HG03378 (cell line): ENCODE measurements around the gene BRI3BP.
"Not testable (repeated sequence)": the region's sequence is repeated elsewhere in the genome, so short reads cannot be mapped to it uniquely, and the experiment has no call there.

Experiments used
- ATAC-seq: cut with Tn5 transposase; IDR thresholded peaks from one replicate; pipeline ENCODE4 v1.9.1; 2021; ENCODE audit warnings: mild to moderate bottlenecking, moderate library complexity; ENCODE audit not compliant: unreplicated experiment

Gene BRI3BP

DNA sequence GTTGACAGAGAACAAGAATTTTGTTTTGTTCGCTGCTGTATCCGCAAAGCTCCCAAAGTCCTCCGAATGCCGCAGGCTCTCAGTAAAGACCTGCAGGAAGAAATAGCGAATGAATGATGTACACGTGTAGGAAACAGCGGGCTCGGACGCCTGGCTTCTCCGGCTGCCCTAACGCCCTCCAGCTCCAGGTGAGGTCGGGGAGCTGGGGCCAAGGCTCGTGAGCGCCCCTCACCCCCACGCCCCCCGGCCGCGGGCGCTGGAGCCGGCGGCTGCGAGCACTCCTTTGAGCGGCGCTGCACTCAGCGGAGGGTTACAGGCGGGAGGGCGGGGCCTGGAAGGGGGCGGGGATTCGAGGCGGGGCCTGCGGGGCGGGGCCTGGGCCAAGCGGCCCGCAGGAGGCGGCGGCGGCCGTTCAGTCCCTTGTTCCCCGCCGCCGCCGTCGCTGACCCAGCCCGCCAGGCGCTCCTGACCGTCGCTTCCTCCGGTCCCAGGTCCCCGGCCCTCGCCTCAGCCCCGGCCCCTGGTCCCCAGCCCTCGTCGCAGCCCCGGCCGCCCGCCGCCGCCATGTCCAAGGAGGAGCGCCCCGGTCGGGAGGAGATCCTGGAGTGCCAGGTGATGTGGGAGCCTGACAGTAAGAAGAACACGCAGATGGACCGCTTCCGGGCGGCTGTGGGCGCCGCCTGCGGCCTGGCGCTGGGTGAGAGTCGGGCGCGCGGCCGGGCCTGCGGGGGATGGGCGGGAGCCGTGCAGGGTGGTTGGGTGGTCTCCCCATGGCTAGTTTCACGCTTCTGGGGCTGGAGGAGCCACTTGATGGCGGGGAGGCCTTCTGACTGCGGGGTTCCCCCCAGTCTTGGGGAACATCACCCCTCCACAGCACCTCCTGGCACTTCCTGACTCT, 71.8 kb downstream of the BRI3BP start, which contains the start of gene AACS:
TSS of gene AACS (plus strand) at position 415 of the 898 bp plus-strand sequence. CDS start at position 565, 150 bp downstream.
- ATAC-seq = peak; percentile 60

- peak; percentile 27 for ATAC-seq
Observed at GRCh38 chr12:125065919-125066570, 72.6 kb downstream of the BRI3BP start.

DNA sequence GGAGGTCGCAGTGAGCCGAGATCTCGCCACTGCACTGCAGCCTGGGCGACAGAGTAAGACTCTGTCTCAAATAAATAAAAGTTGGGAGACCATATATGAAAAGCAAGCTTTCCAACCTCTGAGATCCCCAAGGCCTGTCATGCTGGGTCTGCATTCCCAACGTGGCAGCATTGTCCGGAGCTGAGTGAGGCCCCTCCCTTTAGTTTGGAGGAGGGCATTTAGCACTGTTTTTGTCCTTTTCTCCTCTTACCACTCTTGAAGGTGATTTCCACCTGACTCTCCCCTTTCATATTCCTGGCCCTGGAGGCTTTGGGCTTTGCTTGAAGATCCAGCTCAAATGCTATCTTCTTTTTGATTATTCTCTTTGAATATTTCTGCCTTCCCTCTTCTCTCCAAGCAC, 74.9 kb downstream of the BRI3BP start:
- ATAC-seq = no peak

DNA sequence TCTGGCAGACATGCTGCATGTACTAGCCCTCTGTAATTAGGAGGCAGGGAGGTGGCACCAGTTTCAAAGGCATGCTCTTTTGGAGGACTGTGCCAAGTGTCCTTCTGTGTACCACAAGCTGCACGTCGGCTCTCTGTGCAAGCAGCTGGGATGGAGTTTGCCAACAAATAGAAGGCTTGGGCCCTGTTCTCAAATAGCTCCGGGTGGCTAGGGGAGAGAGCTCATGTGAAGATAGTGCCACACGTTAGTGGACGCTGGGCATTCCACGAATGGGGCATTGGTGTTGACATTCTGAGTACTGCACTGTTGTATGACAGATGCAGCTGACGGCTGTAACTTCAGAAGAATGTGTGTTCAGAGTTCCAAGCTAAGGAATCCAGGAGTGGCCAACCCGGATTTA, 76.2 kb downstream of the BRI3BP start:
- ATAC-seq = no peak

GRCh38 chr12:125070112-125070511, 76.7 kb downstream of the BRI3BP start:
- no peak for ATAC-seq

- no peak for ATAC-seq
Observed at GRCh38 chr12:125070661-125071390, 77.4 kb downstream of the BRI3BP start.

GRCh38 chr12:125071456-125071855, 78.0 kb downstream of the BRI3BP start:
- ATAC-seq = no peak

DNA sequence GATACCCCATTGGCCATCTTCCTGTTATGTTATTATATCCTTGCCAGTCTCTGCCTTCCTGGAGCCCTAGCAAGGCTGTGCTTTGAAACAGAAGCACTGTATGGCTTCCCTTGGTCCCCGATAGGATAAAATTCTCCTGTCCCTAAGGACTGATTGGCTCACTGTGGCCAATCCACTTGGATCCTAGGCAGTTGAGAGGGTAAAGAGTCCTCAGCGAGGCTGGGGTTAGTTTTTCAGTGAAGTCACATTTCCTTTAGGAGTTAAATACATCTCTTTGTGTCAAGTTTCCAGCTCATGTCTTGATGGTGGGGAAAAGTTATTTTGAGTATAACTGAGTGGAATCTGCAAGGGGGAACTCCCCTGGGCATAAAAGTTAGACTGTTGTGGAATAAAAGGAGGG, 79.1 kb downstream of the BRI3BP start:
- no peak for ATAC-seq

- ATAC-seq = not testable (repeated sequence)
Observed at GRCh38 chr12:125074294-125074693, 80.8 kb downstream of the BRI3BP start.

DNA sequence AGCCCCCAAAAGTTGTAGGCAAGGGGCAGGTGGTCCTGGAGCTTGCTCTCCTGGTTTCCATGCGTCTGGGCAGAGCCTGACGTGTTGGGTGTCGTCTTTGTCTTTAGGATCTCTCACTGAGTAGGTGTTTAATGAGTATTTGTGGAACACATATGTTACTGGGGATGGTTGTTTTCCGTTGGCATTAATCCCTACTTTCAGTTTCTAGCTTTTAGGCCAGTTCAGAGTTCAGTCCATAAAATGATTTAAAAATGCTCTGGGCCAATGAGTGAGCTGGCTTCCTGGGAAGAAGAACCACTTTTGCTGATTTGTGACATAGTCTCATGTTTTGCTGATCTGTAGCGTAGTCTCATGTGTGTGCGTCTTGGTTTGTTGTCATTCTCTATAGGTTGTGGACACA, 82.7 kb downstream of the BRI3BP start:
- ATAC-seq = no peak

DNA sequence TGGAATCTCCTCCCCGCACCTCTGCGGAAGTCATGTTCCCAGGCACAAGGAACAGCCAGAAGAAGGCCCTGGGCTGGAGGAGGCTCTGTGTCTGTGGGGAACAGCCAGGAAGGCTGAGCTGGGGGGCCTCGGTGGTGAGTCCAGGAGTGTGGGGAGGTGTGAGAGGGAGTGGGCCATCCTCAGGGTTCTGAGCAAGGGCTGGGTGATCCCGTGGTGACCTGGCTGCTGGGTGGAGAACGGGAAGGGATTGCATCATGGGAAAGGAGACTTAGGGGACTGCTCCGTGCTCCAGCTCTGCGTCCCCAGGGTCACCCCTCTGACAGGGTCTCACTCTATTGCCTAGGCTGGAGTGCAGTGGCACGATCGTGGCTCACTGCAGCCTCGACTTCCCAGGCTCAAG, 85.6 kb downstream of the BRI3BP start:
- ATAC-seq = no peak

DNA sequence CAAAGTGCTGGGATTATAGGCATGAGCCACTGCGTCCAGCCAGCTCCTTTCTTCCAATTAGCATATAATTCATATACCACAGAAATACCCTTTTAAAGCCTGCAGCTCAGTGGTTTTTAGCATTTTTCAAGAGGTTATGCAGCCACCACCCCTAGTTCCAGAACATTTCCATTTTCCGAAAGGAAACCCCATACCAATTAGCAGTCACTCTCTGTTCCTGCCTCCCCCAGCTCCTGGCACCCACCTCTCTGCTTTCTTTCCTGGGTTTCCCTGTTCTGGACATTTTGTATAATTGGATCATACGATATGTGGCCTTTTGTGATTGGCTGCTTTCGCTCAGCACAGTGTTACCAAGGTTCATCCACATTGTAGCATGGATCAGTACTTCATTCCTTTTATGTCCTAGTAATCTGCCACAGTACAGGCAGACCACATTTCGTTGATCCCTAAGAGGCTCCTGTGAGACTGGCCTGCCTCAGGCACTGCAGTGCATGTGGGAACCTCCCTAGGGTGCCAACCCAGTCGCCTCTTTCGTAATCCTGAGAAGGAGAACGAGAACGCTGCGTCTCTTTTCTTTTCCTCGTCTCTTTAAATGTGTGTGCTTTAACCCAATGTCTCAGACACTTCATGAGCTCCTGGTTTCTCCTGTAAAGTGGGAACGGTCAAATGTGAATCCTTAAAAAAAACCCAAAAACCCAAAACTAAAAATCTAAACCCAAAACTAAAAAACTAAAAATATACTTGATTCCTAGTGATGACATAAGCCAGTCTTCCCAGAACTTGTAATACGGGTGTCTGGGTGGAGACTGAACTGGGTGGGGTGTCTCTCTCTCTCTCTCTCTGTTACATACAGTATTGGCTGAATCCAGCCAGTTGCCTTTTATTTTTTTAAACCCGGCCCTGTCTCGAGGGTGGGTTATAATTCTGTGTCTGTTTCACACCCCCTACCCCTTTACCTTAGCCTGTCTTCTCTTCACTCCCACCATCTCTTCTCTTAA, 86.5 kb downstream of the BRI3BP start:
- no peak for ATAC-seq
